K562 (cell line): Measurements from ENCODE around the gene KCNJ10. TPM values are rescaled to one million over a fixed set of nuclear protein-coding genes. Genes with fewer than 3 reads are reported as not detected.

Experiments used
- CBFB ChIP-seq: sonication (generic); formaldehyde crosslinking; IDR thresholded peaks from 2 replicates; pipeline ENCODE4 v1.4.0; 2020; ENCODE audit warnings: mild to moderate bottlenecking, missing genetic modification reagents
- ETV6 ChIP-seq, 3 experiments: fragments of 150-350 bp in 1 of 3; sonication (generic) in 1 of 3; formaldehyde crosslinking in 1 of 3; IDR thresholded peaks; 2 replicates each; pipeline versions ENCODE4 v1.6.1 to v1.8.0; 2014 to 2022; ENCODE audit warnings: borderline replicate concordance in 2 of 3, low read depth in 2 of 3, antibody characterized with exemption in 1 of 3, low read length in 1 of 3, mild to moderate bottlenecking in 1 of 3, missing genetic modification reagents in 1 of 3
- FOXJ2 ChIP-seq: fragments of 200-800 bp; sonication (Bioruptor generic); IDR thresholded peaks from 2 replicates; pipeline ENCODE4 v1.6.1; 2016; ENCODE audit warnings: missing genetic modification characterization, missing compliant biosample characterization
- GABPA ChIP-seq: fragments of 200-800 bp; sonication (Bioruptor generic); conservative IDR thresholded peaks from 2 replicates; pipeline ENCODE4 v1.6.1; 2016; ENCODE audit warnings: low read depth, missing genetic modification characterization, missing compliant biosample characterization
- KAT2B ChIP-seq: IDR thresholded peaks from one replicate; pipeline ENCODE4 v1.6.1; 2012; ENCODE audit warnings: low read depth, mild to moderate bottlenecking, control low read depth, inconsistent platforms, low read length, moderate library complexity
- MTA1 ChIP-seq: fragments of 450-650 bp; IDR thresholded peaks from 2 replicates; pipeline ENCODE4 v1.6.1; 2017; ENCODE audit warnings: borderline replicate concordance
- POLR2A ChIP-seq: fragments of 450-650 bp; conservative IDR thresholded peaks from 2 replicates; pipeline ENCODE4 v1.6.1; 2016
- SAFB2 ChIP-seq: fragments of 200-400 bp; formaldehyde crosslinking; IDR thresholded peaks from 2 replicates; pipeline ENCODE4 v1.6.1; 2018; ENCODE audit warnings: borderline replicate concordance, low read length, low read depth, moderate library complexity; ENCODE audit not compliant: severe bottlenecking
- SMC3 ChIP-seq: conservative IDR thresholded peaks from 2 replicates; pipeline ENCODE4 v1.6.1; 2011; ENCODE audit warnings: low read depth, low read length, improper control_type of control experiment; ENCODE audit not compliant: insufficient read depth
- SNAPC5 ChIP-seq: fragments of 250-450 bp; sonication (Bioruptor Pico); IDR thresholded peaks from 2 replicates; pipeline ENCODE4 v1.8.0; 2021; ENCODE audit warnings: moderate library complexity, mild to moderate bottlenecking, inconsistent platforms
- SNRNP70 ChIP-seq: fragments of 200-400 bp; formaldehyde crosslinking; optimal IDR thresholded peaks from 2 replicates; pipeline ENCODE3; 2017; ENCODE audit warnings: low read depth, low read length
- TCFL5 ChIP-seq: fragments of 250-450 bp; sonication (Bioruptor Pico); conservative IDR thresholded peaks from 2 replicates; pipeline ENCODE4 v1.6.1; 2021; ENCODE audit warnings: mild to moderate bottlenecking, moderate library complexity, matching md5 sums
- ZBTB1 ChIP-seq: sonication (generic); formaldehyde crosslinking; IDR thresholded peaks from 2 replicates; pipeline ENCODE4 v1.8.1; 2023; ENCODE audit warnings: missing genetic modification reagents, low read depth, mild to moderate bottlenecking, borderline replicate concordance
- ZNF408 ChIP-seq: fragments of 250-450 bp; sonication (Bioruptor Pico); IDR thresholded peaks from 2 replicates; pipeline ENCODE4 v1.4.0; 2020; ENCODE audit warnings: low read depth, mild to moderate bottlenecking, moderate library complexity
- polyA plus RNA-seq, 8 experiments: library from polyadenylated mRNA; depleted of rRNA in 4 of 8; stranded (reverse) in 5 of 8; unstranded in 3 of 8; fragments of >200 nt; fragmentation: Nextera tagmentation in 2 of 8; fragmentation: Illumina TruSeq in 1 of 8; extraction: Ambion mirVana in 2 of 8; extraction: Trizol in 1 of 8; gene quantifications; 2 replicates each; pipeline versions ENCODE4 v1.2.1 to v1.2.3, GENCODE V29; 2011 to 2014; ENCODE audit warnings: inconsistent platforms in 1 of 8, missing spikeins in 1 of 8
- total RNA-seq, 7 experiments: library from RNA; depleted of rRNA in 6 of 7; stranded (reverse); fragments of >200 nt in 6 of 7; fragmentation: Illumina TruSeq in 2 of 7; extraction: Trizol in 2 of 7; gene quantifications; 2 replicates each; pipeline versions ENCODE4 v1.2.1 to v1.2.3, GENCODE V29; 2011 to 2021; ENCODE audit warnings: low replicate concordance in 1 of 7
- TF ChIP-seq, protein P1 (sequence below): fragments of 450-650 bp; formaldehyde crosslinking; IDR thresholded peaks from 2 replicates; pipeline ENCODE4 v1.4.0; 2020; ENCODE audit warnings: mild to moderate bottlenecking, moderate library complexity
- TF ChIP-seq, protein P2 (sequence below): fragments of 200-400 bp; formaldehyde crosslinking; IDR thresholded peaks from 2 replicates; pipeline ENCODE4 v1.6.1; 2017; ENCODE audit warnings: mild to moderate bottlenecking, low read depth, low read length, moderate library complexity
- TF ChIP-seq, protein P3 (sequence below): fragments of 250-450 bp; sonication (Bioruptor Pico); IDR thresholded peaks from 2 replicates; pipeline ENCODE4 v1.4.0; 2020

Gene KCNJ10
- total and polyA plus RNA-seq, 9 of the 15 experiments (the other 6 are each of a cell fraction or from before 2014, with no cell fraction given) = 0.06 to 0.11 TPM; not detected in 7

DNA sequence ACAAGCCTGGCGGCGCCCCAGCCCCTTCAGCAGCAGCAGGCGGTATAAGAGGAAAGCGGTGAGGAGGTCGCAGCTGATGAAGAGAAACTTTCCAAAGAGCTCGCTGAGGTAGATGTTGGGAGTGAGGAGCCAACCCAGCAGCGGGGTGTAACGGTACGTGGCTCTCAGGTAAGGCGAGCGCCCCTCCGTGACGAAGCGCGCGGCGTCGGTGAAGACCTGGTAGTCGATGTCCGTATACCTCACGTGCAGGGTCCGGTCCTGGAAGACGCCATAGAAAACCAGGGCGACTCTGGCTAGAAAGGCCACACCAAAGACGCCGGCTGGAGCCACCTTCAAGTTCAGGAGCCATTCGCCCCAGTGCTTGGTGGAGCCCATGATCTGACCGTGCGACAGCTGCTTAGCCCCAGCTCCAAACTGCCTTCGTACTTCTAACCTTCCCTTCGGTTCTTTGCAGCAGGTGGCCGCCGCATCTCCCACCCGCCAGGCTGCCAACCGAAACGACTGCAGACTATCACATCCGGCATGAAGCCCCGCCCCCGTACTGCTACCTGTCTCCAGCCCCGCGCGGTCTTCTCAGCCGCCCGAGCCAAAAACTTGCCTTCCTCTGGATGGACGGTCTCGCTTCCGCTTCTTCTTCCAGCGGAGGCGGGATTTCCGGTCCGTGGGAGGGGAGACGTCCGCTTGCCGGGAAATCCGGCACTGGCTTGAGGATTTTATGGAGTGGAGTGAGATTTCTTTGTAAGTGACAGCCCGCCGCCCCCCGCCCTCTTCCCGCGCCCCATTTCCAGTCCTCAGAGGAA is 38.4 kb downstream of the KCNJ10 start, which contains the start of gene PIGM (continued):
- TF ChIP-seq KAT2B = no peak
- TF ChIP-seq SMC3 = no peak
- TF ChIP-seq SNAPC5 = no peak
- TF ChIP-seq, protein P1, sequence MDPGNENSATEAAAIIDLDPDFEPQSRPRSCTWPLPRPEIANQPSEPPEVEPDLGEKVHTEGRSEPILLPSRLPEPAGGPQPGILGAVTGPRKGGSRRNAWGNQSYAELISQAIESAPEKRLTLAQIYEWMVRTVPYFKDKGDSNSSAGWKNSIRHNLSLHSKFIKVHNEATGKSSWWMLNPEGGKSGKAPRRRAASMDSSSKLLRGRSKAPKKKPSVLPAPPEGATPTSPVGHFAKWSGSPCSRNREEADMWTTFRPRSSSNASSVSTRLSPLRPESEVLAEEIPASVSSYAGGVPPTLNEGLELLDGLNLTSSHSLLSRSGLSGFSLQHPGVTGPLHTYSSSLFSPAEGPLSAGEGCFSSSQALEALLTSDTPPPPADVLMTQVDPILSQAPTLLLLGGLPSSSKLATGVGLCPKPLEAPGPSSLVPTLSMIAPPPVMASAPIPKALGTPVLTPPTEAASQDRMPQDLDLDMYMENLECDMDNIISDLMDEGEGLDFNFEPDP (CRISPR knock-in tag) = no peak
- TF ChIP-seq GABPA (tag) = peak; percentile 97
- TF ChIP-seq ZBTB1 (CRISPR knock-in tag) = no peak
- TF ChIP-seq, protein P2, sequence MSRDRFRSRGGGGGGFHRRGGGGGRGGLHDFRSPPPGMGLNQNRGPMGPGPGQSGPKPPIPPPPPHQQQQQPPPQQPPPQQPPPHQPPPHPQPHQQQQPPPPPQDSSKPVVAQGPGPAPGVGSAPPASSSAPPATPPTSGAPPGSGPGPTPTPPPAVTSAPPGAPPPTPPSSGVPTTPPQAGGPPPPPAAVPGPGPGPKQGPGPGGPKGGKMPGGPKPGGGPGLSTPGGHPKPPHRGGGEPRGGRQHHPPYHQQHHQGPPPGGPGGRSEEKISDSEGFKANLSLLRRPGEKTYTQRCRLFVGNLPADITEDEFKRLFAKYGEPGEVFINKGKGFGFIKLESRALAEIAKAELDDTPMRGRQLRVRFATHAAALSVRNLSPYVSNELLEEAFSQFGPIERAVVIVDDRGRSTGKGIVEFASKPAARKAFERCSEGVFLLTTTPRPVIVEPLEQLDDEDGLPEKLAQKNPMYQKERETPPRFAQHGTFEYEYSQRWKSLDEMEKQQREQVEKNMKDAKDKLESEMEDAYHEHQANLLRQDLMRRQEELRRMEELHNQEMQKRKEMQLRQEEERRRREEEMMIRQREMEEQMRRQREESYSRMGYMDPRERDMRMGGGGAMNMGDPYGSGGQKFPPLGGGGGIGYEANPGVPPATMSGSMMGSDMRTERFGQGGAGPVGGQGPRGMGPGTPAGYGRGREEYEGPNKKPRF = no peak
- no peak for TF ChIP-seq SNRNP70
- TF ChIP-seq SAFB2 = no peak
- TF ChIP-seq POLR2A = peak; percentile 81
- TF ChIP-seq ZNF408 = no peak
- TF ChIP-seq TCFL5 = no peak
- TF ChIP-seq MTA1 = no peak
- TF ChIP-seq CBFB = peak; percentile 37; the same call in 1 of the 2 replicates
- 0 out of 2 replicates have a peak, but pooled peaks have one; percentile 39 for TF ChIP-seq FOXJ2 (tag)
- TF ChIP-seq, protein P3, sequence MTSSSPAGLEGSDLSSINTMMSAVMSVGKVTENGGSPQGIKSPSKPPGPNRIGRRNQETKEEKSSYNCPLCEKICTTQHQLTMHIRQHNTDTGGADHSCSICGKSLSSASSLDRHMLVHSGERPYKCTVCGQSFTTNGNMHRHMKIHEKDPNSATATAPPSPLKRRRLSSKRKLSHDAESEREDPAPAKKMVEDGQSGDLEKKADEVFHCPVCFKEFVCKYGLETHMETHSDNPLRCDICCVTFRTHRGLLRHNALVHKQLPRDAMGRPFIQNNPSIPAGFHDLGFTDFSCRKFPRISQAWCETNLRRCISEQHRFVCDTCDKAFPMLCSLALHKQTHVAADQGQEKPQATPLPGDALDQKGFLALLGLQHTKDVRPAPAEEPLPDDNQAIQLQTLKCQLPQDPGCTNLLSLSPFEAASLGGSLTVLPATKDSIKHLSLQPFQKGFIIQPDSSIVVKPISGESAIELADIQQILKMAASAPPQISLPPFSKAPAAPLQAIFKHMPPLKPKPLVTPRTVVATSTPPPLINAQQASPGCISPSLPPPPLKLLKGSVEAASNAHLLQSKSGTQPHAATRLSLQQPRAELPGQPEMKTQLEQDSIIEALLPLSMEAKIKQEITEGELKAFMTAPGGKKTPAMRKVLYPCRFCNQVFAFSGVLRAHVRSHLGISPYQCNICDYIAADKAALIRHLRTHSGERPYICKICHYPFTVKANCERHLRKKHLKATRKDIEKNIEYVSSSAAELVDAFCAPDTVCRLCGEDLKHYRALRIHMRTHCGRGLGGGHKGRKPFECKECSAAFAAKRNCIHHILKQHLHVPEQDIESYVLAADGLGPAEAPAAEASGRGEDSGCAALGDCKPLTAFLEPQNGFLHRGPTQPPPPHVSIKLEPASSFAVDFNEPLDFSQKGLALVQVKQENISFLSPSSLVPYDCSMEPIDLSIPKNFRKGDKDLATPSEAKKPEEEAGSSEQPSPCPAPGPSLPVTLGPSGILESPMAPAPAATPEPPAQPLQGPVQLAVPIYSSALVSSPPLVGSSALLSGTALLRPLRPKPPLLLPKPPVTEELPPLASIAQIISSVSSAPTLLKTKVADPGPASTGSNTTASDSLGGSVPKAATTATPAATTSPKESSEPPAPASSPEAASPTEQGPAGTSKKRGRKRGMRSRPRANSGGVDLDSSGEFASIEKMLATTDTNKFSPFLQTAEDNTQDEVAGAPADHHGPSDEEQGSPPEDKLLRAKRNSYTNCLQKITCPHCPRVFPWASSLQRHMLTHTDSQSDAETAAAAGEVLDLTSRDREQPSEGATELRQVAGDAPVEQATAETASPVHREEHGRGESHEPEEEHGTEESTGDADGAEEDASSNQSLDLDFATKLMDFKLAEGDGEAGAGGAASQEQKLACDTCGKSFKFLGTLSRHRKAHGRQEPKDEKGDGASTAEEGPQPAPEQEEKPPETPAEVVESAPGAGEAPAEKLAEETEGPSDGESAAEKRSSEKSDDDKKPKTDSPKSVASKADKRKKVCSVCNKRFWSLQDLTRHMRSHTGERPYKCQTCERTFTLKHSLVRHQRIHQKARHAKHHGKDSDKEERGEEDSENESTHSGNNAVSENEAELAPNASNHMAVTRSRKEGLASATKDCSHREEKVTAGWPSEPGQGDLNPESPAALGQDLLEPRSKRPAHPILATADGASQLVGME (CRISPR knock-in tag) = no peak
- TF ChIP-seq ETV6 (IDR thresholded peaks at IDR 0.05; ENCODE audit: borderline replicate concordance in 1 of 2, low read depth in 2 of 2, low read length in 1 of 2) = peak in 1 of 2 experiments; percentile 84; a peak in 2 of 4 replicates
- 0 out of 2 replicates have a peak, but pooled peaks have one; percentile 15 for TF ChIP-seq ETV6 (CRISPR knock-in tag; IDR thresholded peaks at IDR 0.05; ENCODE audit: borderline replicate concordance)
